ENCODE measurements around the gene KCNJ8. TPM values are rescaled to one million over a fixed set of nuclear protein-coding genes. Genes with fewer than 3 reads are reported as not detected.

KCNJ8 gene
- 1 to 10 TPM in 1 of 2 donors, under 1 TPM in 1; 0.49 to 2.8 TPM for polyA plus RNA-seq

DNA sequence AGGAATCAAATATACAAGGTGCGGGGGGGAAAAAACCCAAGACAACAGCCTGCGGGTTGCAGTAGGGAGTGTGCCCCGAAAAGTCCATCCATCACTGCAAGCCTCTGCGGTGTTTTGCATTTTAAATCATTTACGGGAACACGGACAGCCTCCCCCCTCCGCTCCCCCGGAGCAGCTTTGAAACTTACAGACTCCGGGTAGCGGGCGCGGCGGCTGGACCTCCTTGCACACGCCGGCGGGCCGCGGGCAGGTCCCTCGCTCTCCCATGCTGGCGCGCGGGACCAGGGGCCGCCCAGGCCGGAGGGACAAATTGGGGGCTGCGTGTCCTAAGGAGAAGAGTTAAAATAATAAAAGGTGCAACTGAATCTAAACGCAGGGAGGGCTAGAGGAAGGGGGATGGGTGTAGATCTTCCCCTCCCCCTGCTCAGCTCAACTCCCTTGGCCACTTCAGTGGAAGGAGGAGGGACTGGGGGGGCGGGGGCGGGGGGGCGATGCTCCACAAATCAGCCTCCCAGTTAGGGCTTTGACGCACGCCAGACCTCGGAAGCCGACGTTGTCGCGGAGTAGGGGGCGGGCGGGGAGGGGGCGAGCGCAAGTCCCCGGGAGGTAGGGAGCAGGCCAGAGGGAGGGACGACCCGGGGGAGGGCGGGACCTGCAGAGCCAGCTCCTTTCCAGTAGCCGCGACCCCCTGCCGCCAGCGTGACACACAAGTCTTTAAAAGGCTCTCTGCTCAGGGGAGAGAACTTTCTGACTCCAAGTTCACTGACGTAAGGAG, at the start of gene KCNJ8:
KCNJ8 (minus strand) TSS at position 349 of the 775 bp plus-strand sequence. CDS start 1,090 bp downstream, outside the sequence.
- WGBS, 2 donors = 0 to 1% methylated on average over 43 to 49 of the region's 49 CpGs
- Histone ChIP-seq H3K36me3 (ENCODE audit: control insufficient read depth in 2 of 2, insufficient read depth in 2 of 2, low read length in 1 of 2) (no peaks in the 10 kb centered on the region), H3K4me3 (ENCODE audit: low read depth in 1 of 2, low read length in 2 of 2) (peak within 1 kb of the TSS; percentile 35 to 52), H3K27ac (ENCODE audit: low read depth in 2 of 2, low read length in 1 of 2) (peak within 1 kb of the TSS; percentile 72 to 90), H3K27me3 (ENCODE audit: control insufficient read depth in 1 of 2, insufficient read depth in 2 of 2, low read length in 2 of 2) (peaks cover 0 to 6% of the 10 kb centered on the region in 2 donors), H3K9me3 (ENCODE audit: control insufficient read depth in 2 of 2, insufficient read depth in 1 of 2, low read depth in 1 of 2, low read length in 1 of 2) (no peaks in the 10 kb centered on the region), H3K4me1 (ENCODE audit: control insufficient read depth in 2 of 2, insufficient read depth in 2 of 2, low read length in 1 of 2) (peaks cover 3 to 7% of the 10 kb centered on the region in 2 donors)

DNA sequence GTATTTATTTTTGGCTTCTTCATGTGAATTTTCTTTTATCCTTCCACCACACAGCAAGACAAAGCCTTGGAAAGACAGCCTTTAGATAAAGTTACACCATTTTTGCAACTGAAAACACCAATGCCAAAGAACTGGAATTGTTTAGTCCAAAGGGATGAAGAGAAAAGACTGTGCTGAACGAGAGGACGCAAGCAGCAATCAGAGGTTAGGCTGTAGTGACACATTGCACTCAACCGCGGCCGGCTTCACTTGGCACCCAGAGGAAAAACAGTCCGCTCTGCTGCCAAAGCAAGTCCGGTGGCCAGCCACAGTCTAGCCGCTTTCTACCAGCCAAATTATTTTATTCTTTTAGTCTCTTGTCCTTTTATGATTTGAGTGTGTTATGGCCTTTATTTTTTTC, 49.1 kb upstream of the KCNJ8 start:
- Histone ChIP-seq H3K27me3 (ENCODE audit: control insufficient read depth in 1 of 2, insufficient read depth in 2 of 2, low read length in 2 of 2) (no peaks in the 10 kb centered on the region), H3K9me3 (ENCODE audit: control insufficient read depth in 2 of 2, insufficient read depth in 1 of 2, low read depth in 1 of 2, low read length in 1 of 2) (no peaks in the 10 kb centered on the region), H3K36me3 (ENCODE audit: control insufficient read depth in 2 of 2, insufficient read depth in 2 of 2, low read length in 1 of 2) (no peaks in the 10 kb centered on the region), H3K4me1 (ENCODE audit: control insufficient read depth in 2 of 2, insufficient read depth in 2 of 2, low read length in 1 of 2) (no peaks in the 10 kb centered on the region), H3K4me3 (ENCODE audit: low read depth in 1 of 2, low read length in 2 of 2) (no peak overlapping the region), H3K27ac (ENCODE audit: low read depth in 2 of 2, low read length in 1 of 2) (no peak overlapping the region)
- 72 to 78% methylated on average over 8 of the region's 8 CpGs for WGBS, 2 donors

DNA sequence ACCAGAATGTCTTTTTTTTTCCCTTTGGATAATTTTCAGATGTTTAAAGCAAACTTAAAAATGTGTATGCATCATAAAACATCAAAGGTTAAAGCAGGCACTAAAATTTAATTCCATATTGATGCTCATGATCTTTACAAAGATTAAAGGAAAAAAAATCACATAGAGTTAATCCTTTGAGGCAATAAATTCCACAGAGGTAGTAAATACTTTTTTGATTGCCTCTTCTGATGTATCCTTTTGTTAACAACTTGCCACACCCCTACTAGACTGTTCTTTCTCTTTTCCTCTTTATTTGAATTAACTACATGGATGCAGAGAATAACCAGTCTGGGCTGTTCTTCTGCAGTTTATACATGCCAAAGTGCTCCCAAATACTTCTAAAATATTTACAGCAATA, 45.2 kb upstream of the KCNJ8 start:
- H3K36me3 ChIP-seq (ENCODE audit: control insufficient read depth in 2 of 2, insufficient read depth in 2 of 2, low read length in 1 of 2) = no peaks in the 10 kb centered on the region
- H3K9me3 ChIP-seq (ENCODE audit: control insufficient read depth in 2 of 2, insufficient read depth in 1 of 2, low read depth in 1 of 2, low read length in 1 of 2) = no peaks in the 10 kb centered on the region
- no peak overlapping the region for H3K27ac ChIP-seq (ENCODE audit: low read depth in 2 of 2, low read length in 1 of 2)
- no peaks in the 10 kb centered on the region for H3K4me1 ChIP-seq (ENCODE audit: control insufficient read depth in 2 of 2, insufficient read depth in 2 of 2, low read length in 1 of 2)
- no peak overlapping the region for H3K4me3 ChIP-seq (ENCODE audit: low read depth in 1 of 2, low read length in 2 of 2)
- H3K27me3 ChIP-seq (ENCODE audit: control insufficient read depth in 1 of 2, insufficient read depth in 2 of 2, low read length in 2 of 2) = no peaks in the 10 kb centered on the region

DNA sequence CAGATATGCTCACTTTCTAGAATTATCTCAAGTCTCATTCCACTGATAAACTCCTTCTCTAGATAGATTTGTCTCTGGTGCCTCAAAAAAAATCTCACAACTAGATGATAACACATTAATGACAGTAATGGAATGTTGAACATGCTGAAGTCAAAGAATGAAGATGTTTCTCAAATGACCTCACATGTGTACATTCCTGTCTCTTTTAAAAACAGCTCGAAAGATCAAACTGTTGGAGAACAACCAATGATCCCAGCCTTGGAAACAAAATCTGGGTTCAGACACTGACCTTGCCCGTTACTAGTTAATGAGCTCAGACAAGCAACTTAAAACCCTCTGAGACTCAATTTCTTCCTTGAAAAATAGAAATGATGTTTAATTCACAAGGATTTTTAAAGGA, 44.7 kb upstream of the KCNJ8 start:
- Histone ChIP-seq H3K36me3 (ENCODE audit: control insufficient read depth in 2 of 2, insufficient read depth in 2 of 2, low read length in 1 of 2) (no peaks in the 10 kb centered on the region), H3K27me3 (ENCODE audit: control insufficient read depth in 1 of 2, insufficient read depth in 2 of 2, low read length in 2 of 2) (no peaks in the 10 kb centered on the region), H3K27ac (ENCODE audit: low read depth in 2 of 2, low read length in 1 of 2) (no peak overlapping the region), H3K4me3 (ENCODE audit: low read depth in 1 of 2, low read length in 2 of 2) (no peak overlapping the region), H3K9me3 (ENCODE audit: control insufficient read depth in 2 of 2, insufficient read depth in 1 of 2, low read depth in 1 of 2, low read length in 1 of 2) (no peaks in the 10 kb centered on the region), H3K4me1 (ENCODE audit: control insufficient read depth in 2 of 2, insufficient read depth in 2 of 2, low read length in 1 of 2) (no peaks in the 10 kb centered on the region)
- 11 to 26% methylated on average over 2 of the region's 2 CpGs for WGBS, 2 donors

GRCh38 chr12:21818627-21819026, 44.1 kb upstream of the KCNJ8 start:
- no peak overlapping the region for H3K27ac ChIP-seq (ENCODE audit: low read depth in 2 of 2, low read length in 1 of 2)
- H3K27me3 ChIP-seq (ENCODE audit: control insufficient read depth in 1 of 2, insufficient read depth in 2 of 2, low read length in 2 of 2) = no peaks in the 10 kb centered on the region
- H3K4me3 ChIP-seq (ENCODE audit: low read depth in 1 of 2, low read length in 2 of 2) = no peak overlapping the region
- no peaks in the 10 kb centered on the region for H3K9me3 ChIP-seq (ENCODE audit: control insufficient read depth in 2 of 2, insufficient read depth in 1 of 2, low read depth in 1 of 2, low read length in 1 of 2)
- 13 to 22% methylated on average over 2 of the region's 2 CpGs for WGBS, 2 donors
- H3K36me3 ChIP-seq (ENCODE audit: control insufficient read depth in 2 of 2, insufficient read depth in 2 of 2, low read length in 1 of 2) = no peaks in the 10 kb centered on the region
- H3K4me1 ChIP-seq (ENCODE audit: control insufficient read depth in 2 of 2, insufficient read depth in 2 of 2, low read length in 1 of 2) = no peaks in the 10 kb centered on the region

DNA sequence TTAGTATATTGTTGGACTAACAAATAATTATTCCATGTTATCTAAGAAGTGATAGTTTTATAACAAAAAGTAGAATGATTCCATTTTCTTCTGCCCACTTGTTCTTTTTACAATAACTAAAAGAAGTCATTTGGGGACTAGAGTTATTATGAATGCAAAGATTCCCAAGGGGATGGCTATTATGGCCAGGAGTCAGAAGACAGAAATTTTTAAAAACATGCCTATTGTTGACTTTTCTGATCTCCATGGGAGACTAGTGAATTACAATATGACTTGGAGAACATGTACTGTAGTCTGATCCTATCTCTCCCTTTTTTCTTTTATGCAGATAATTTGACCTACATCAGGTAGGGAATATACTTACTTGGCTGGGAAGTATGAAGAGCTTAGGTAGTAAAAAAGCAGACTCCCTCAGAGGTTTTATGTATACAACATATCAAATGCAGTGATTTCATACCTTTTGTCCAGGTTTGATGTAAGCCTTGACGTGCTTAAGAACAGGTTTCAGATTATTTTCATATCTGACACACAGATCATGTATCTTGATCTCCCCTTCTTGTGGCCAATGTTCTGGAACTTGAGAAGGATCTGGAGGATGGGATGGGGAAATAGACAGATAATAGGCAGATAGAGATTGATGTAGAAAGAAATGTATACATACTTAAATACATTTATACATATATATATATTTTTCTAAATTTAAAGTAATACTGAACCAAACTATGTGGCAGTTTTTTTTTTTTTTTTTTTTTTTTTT, 41.0 kb upstream of the KCNJ8 start:
- no peak overlapping the region for H3K27ac ChIP-seq (ENCODE audit: low read depth in 2 of 2, low read length in 1 of 2)
- H3K27me3 ChIP-seq (ENCODE audit: control insufficient read depth in 1 of 2, insufficient read depth in 2 of 2, low read length in 2 of 2) = no peaks in the 10 kb centered on the region
- WGBS, 2 donors = 78 to 79% methylated on average over 1 of the region's 1 CpG
- H3K4me1 ChIP-seq (ENCODE audit: control insufficient read depth in 2 of 2, insufficient read depth in 2 of 2, low read length in 1 of 2) = no peaks in the 10 kb centered on the region
- H3K9me3 ChIP-seq (ENCODE audit: control insufficient read depth in 2 of 2, insufficient read depth in 1 of 2, low read depth in 1 of 2, low read length in 1 of 2) = no peaks in the 10 kb centered on the region
- H3K36me3 ChIP-seq (ENCODE audit: control insufficient read depth in 2 of 2, insufficient read depth in 2 of 2, low read length in 1 of 2) = no peaks in the 10 kb centered on the region
- no peak overlapping the region for H3K4me3 ChIP-seq (ENCODE audit: low read depth in 1 of 2, low read length in 2 of 2)

DNA sequence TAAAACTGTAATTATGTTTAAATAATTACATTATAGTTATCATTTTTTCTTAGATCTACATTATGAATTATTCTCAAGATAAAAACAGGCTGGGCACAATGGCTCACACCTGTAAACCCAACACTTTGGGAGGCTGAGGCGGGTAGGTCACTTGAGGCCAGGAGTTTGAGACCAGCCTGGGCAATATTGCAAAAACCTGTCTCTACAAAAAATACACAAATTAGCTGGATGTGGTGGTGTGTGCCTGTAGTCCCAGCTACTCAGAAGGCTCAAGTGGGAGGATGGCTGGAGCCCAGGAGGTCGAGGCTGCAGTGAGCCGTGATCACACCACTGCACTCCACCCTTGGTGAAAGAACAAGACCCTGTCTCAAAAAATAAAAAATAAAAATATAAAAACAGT, 40.3 kb upstream of the KCNJ8 start:
- H3K27ac ChIP-seq (ENCODE audit: low read depth in 2 of 2, low read length in 1 of 2) = no peak overlapping the region
- no peaks in the 10 kb centered on the region for H3K36me3 ChIP-seq (ENCODE audit: control insufficient read depth in 2 of 2, insufficient read depth in 2 of 2, low read length in 1 of 2)
- H3K27me3 ChIP-seq (ENCODE audit: control insufficient read depth in 1 of 2, insufficient read depth in 2 of 2, low read length in 2 of 2) = no peaks in the 10 kb centered on the region
- WGBS, 2 donors = 88 to 90% methylated on average over 3 of the region's 3 CpGs
- H3K9me3 ChIP-seq (ENCODE audit: control insufficient read depth in 2 of 2, insufficient read depth in 1 of 2, low read depth in 1 of 2, low read length in 1 of 2) = no peaks in the 10 kb centered on the region
- H3K4me3 ChIP-seq (ENCODE audit: low read depth in 1 of 2, low read length in 2 of 2) = no peak overlapping the region
- no peaks in the 10 kb centered on the region for H3K4me1 ChIP-seq (ENCODE audit: control insufficient read depth in 2 of 2, insufficient read depth in 2 of 2, low read length in 1 of 2)

DNA sequence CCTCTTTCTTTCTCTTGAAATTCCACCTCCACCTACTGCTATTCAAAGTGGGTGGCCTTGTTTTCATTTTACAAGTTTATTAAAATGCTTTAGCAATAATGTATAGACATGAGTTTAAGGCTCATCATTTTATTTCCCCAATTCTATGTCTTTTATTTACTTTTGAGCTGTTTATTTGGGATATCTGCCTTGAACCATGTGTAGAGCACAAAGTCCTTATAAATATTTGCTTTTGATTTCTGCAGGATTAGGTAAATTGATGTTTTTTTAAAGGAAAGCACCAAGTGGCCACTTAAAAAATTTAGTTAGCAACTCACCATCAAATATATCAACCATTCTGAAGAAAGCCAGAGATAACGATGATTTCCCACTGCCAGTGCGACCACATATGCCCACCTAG, 39.8 kb upstream of the KCNJ8 start:
- H3K9me3 ChIP-seq (ENCODE audit: control insufficient read depth in 2 of 2, insufficient read depth in 1 of 2, low read depth in 1 of 2, low read length in 1 of 2) = no peaks in the 10 kb centered on the region
- WGBS, 2 donors = 85 to 93% methylated on average over 2 of the region's 2 CpGs
- no peaks in the 10 kb centered on the region for H3K36me3 ChIP-seq (ENCODE audit: control insufficient read depth in 2 of 2, insufficient read depth in 2 of 2, low read length in 1 of 2)
- no peaks in the 10 kb centered on the region for H3K27me3 ChIP-seq (ENCODE audit: control insufficient read depth in 1 of 2, insufficient read depth in 2 of 2, low read length in 2 of 2)
- H3K4me1 ChIP-seq (ENCODE audit: control insufficient read depth in 2 of 2, insufficient read depth in 2 of 2, low read length in 1 of 2) = no peaks in the 10 kb centered on the region
- no peak overlapping the region for H3K27ac ChIP-seq (ENCODE audit: low read depth in 2 of 2, low read length in 1 of 2)
- H3K4me3 ChIP-seq (ENCODE audit: low read depth in 1 of 2, low read length in 2 of 2) = no peak overlapping the region

DNA sequence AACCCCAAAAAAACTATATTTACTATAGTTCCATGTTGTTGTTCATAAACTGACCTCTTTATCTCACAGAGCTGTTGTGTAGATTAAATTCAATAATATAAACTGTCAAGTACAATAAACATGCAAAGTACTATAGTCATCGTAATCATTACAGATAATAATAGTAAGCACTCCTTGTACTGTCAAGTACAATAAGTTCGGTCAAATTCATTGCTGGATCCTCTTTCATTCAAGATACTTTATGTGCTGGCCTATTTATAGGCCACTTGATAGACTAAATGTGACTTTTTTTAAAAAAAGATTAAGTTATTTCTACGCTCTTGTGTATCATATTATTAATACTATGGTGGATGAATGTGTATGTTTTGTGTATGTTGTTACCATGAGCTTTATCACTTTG, 39.2 kb upstream of the KCNJ8 start:
- Histone ChIP-seq H3K27ac (ENCODE audit: low read depth in 2 of 2, low read length in 1 of 2) (no peak overlapping the region), H3K27me3 (ENCODE audit: control insufficient read depth in 1 of 2, insufficient read depth in 2 of 2, low read length in 2 of 2) (no peaks in the 10 kb centered on the region), H3K9me3 (ENCODE audit: control insufficient read depth in 2 of 2, insufficient read depth in 1 of 2, low read depth in 1 of 2, low read length in 1 of 2) (no peaks in the 10 kb centered on the region), H3K4me3 (ENCODE audit: low read depth in 1 of 2, low read length in 2 of 2) (no peak overlapping the region), H3K36me3 (ENCODE audit: control insufficient read depth in 2 of 2, insufficient read depth in 2 of 2, low read length in 1 of 2) (no peaks in the 10 kb centered on the region), H3K4me1 (ENCODE audit: control insufficient read depth in 2 of 2, insufficient read depth in 2 of 2, low read length in 1 of 2) (no peaks in the 10 kb centered on the region)
- WGBS, 2 donors = 85 to 87% methylated on average over 3 of the region's 3 CpGs

- no peaks in the 10 kb centered on the region for H3K9me3 ChIP-seq (ENCODE audit: control insufficient read depth in 2 of 2, insufficient read depth in 1 of 2, low read depth in 1 of 2, low read length in 1 of 2)
- no peaks in the 10 kb centered on the region for H3K4me1 ChIP-seq (ENCODE audit: control insufficient read depth in 2 of 2, insufficient read depth in 2 of 2, low read length in 1 of 2)
- H3K4me3 ChIP-seq (ENCODE audit: low read depth in 1 of 2, low read length in 2 of 2) = no peak overlapping the region
- H3K27me3 ChIP-seq (ENCODE audit: control insufficient read depth in 1 of 2, insufficient read depth in 2 of 2, low read length in 2 of 2) = no peaks in the 10 kb centered on the region
- H3K36me3 ChIP-seq (ENCODE audit: control insufficient read depth in 2 of 2, insufficient read depth in 2 of 2, low read length in 1 of 2) = no peaks in the 10 kb centered on the region
- no peak overlapping the region for H3K27ac ChIP-seq (ENCODE audit: low read depth in 2 of 2, low read length in 1 of 2)
Measured at GRCh38 chr12:21813125-21813524, 38.6 kb upstream of the KCNJ8 start.
